Mucosa of descending colon (tissue), 3 donors: ENCODE results near the gene TMEM143. TPM values are rescaled to one million over a fixed set of nuclear protein-coding genes. Genes with fewer than 3 reads are reported as not detected.

Experiments
- ATAC-seq: fragments of 200-7000 bp; cut with Tn5 transposase; one replicate; pipeline ENCODE4 v1.9.1; 2020; ENCODE audit warnings: mild to moderate bottlenecking, moderate library complexity
- DNase-seq, 3 donors: peaks; one replicate each; pipeline ENCODE4 v3.0.0-alpha.2; 2020
- H3K36me3 ChIP-seq: fragments of 200-600 bp; one replicate; pipeline ENCODE4 v1.8.0; 2021; ENCODE audit warnings: low read depth, mild to moderate bottlenecking
- H3K4me1 ChIP-seq: fragments of 200-600 bp; one replicate; pipeline ENCODE4 v1.8.0; 2021; ENCODE audit warnings: low read depth, mild to moderate bottlenecking
- H3K4me3 ChIP-seq: fragments of 200-600 bp; one replicate; pipeline ENCODE4 v1.8.0; 2021; ENCODE audit warnings: mild to moderate bottlenecking
- H3K9me3 ChIP-seq: fragments of 200-600 bp; one replicate; pipeline ENCODE4 v1.8.0; 2021; ENCODE audit warnings: mild to moderate bottlenecking
- intact Hi-C, 2 donors: fragments of 100-400 bp; cut with DNase I in 1 of 2; cut with micrococcal nuclease in 1 of 2; formaldehyde crosslinking; loops; one replicate each; pipeline versions ENCODE4 v1.11.0 to v1.11.1; 2022; cut with DNase I, micrococcal nuclease
- total RNA-seq, 3 donors: library from RNA; stranded (reverse); fragmentation: NEBNext Ultra II Directional in 2 of 3; extraction: Animal tissue kit (Norgen Biotek cat#: 25700) in 2 of 3; gene quantifications; one replicate each; pipeline versions ENCODE4 v1.2.1 to v1.2.4, GENCODE V29; 2021 to 2023
- TF ChIP-seq, protein P1 (sequence below): fragments of 200-600 bp; IDR thresholded peaks from one replicate; pipeline ENCODE4 v1.8.0; 2022; ENCODE audit warnings: antibody characterized with exemption, mild to moderate bottlenecking
- donor health status: DM: no; HTN: no; CAD: no; lungs with moderate emphysema.
- donor health status: DM: no; HTN: no; CAD: no.
- donor health status: DM: no; HTN: yes; CAD: no.

Gene TMEM143
- total RNA-seq, 3 donors from 2014 or later = 13.2 to 14.5 (median 13.6) TPM

DNA sequence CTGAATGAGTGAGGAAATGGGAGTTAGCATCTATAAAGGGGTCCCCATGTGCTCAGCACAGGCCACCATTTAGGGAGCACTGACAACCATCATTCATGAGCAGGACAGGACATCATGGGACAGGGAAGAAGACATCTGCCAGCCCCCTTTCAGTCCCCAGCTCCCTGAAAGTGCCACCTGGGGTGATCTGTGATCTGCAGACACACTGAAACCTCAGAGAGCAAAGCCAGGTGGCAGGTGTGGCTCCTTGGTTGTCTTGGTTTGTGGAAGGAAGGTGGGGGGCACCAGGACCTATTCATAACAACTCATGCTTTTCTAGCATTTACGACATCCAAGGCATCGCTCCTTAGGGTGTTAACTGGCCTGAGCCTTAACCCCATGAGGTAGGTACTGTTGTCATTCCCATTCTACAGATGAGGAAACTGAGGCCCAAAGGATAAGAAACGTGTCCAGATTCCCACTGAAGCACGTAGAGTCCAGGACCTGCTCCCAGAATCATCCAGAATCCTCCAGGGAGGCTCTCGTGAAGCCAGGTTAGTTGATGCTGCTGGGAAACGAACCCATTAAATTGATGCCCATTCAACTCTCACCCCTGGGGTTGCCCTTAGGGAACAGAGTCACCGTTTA, 21.8 kb upstream of the TMEM143 start:
- DNase-seq (peak in 1 of 3 donors; percentile 35), ATAC-seq (peak; percentile 24)
- intact Hi-C loops = no loop called here
- TF ChIP-seq, protein P1, sequence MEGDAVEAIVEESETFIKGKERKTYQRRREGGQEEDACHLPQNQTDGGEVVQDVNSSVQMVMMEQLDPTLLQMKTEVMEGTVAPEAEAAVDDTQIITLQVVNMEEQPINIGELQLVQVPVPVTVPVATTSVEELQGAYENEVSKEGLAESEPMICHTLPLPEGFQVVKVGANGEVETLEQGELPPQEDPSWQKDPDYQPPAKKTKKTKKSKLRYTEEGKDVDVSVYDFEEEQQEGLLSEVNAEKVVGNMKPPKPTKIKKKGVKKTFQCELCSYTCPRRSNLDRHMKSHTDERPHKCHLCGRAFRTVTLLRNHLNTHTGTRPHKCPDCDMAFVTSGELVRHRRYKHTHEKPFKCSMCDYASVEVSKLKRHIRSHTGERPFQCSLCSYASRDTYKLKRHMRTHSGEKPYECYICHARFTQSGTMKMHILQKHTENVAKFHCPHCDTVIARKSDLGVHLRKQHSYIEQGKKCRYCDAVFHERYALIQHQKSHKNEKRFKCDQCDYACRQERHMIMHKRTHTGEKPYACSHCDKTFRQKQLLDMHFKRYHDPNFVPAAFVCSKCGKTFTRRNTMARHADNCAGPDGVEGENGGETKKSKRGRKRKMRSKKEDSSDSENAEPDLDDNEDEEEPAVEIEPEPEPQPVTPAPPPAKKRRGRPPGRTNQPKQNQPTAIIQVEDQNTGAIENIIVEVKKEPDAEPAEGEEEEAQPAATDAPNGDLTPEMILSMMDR = no peak
- Histone ChIP-seq H3K9me3 (no peaks in the 10 kb centered on the region), H3K4me1 (no peaks in the 10 kb centered on the region), H3K36me3 (peaks cover 19% of the 10 kb centered on the region), H3K4me3 (no peak overlapping the region)

DNA sequence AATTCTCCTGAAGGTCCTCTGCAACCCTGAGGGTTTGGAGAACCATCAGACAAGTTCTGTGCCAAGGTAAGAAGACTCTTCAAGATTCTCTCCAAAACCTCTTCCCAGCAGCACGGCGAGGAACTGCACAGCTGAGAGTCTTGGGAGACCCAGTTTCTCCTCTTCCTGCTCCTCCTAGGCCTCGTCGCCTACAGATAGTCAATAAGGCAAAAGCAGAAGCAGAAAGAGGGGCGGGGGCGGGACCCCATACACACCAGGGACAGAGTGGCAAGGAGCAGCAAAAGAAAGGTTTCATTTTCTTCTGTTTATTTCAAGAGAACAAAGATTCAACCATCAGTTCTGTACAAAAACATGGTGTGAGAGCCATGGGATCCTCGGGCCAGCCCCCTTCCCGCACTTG, 18.5 kb upstream of the TMEM143 start:
- intact Hi-C loops = no loop called here
- ATAC-seq (no peak), DNase-seq (no peak)
- peaks cover 5% of the 10 kb centered on the region for H3K4me1 ChIP-seq
- no peaks in the 10 kb centered on the region for H3K9me3 ChIP-seq
- H3K36me3 ChIP-seq = peaks cover 19% of the 10 kb centered on the region
- no peak overlapping the region for H3K4me3 ChIP-seq
- TF ChIP-seq, protein P1 = no peak

DNA sequence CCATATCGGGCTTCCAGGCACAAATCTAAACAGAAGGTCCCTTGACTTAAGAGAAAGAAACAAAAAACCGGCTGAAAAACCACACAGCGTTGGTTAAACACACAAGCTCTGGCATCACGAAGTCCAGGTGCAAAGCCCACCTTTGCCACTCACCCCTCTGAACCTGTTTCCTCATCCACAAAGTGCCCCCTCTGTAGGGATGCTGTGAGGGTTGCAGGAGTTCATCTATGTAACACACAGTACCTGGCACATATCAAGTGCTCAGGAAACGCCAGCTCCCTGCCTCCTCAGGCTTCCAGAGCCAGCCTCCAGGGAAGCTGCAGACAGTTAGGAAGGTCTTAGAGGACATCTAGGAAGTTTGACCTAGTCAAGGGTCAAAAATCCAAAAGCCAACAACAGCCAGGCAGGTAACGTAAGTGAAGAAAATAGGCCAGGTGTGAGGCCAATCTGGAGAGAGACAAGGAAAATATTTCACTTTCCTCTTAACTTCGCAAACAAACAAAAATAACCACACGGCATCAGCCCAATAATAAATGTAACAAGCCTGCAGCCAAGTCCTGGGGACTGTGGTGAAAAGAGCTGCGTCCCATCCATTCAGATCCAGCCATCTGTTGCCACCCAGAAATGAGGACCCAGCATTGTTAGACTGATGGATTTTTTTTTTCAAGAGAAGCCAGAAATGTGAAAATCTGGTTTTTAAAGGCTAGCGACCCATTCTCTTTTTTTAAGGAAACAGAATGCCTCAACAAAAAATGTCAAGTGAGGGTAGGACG, 17.6 kb upstream of the TMEM143 start:
- TF ChIP-seq, protein P1 = no peak
- no peak for ATAC-seq
- Histone ChIP-seq H3K36me3 (peaks cover 19% of the 10 kb centered on the region), H3K9me3 (no peaks in the 10 kb centered on the region), H3K4me3 (no peak overlapping the region), H3K4me1 (peaks cover 5% of the 10 kb centered on the region)
- intact Hi-C loops = no loop called here
- no peak for DNase-seq

DNA sequence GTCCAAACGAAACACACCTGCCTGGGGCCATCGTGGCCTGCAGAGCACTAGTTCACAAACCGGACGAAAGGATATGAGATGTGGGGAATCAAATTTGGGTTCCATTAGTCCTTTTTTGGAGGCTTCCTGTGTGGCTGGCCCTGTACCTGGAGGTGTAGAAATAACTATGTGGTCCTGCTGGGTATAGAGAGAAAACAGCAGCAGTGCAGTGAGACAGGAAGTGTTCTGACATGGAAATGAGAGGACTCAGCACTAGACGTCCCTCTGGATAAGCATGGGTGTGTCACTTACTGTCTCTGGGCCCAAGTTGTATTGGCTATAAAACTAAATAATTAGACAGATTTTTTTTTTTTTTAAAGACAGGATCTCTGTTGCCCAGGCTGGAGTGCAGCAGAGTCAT, 15.3 kb upstream of the TMEM143 start:
- H3K4me3 ChIP-seq = no peak overlapping the region
- peaks cover 12% of the 10 kb centered on the region for H3K36me3 ChIP-seq
- peaks cover 5% of the 10 kb centered on the region for H3K4me1 ChIP-seq
- intact Hi-C loops = no loop called here
- TF ChIP-seq, protein P1 = no peak
- ATAC-seq (peak; percentile 92), DNase-seq (peak in 1 of 3 donors; percentile 59)
- no peaks in the 10 kb centered on the region for H3K9me3 ChIP-seq

DNA sequence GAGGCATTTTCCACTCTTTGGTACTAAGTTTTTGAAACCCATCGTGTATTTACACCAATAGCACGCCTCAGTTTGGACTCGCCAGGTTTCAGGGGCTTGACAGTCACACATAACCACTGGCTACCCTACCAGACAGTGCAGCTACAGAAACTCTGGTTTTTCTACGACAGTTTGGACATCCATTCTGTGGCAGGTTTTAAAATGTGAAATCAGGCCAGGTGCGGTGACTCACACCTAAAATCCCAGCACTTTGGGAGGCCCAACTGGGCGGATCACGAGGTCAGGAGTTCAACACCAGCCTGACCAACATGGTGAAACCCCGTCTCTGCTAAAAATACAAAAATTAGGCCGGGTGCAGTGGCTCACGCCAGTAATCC, 14.4 kb upstream of the TMEM143 start:
- no peak for DNase-seq
- intact Hi-C loops = no loop called here
- TF ChIP-seq, protein P1 = no peak
- Histone ChIP-seq H3K4me3 (no peak overlapping the region), H3K9me3 (no peaks in the 10 kb centered on the region), H3K36me3 (peaks cover 4% of the 10 kb centered on the region), H3K4me1 (peaks cover 5% of the 10 kb centered on the region)
- ATAC-seq = no peak
